Hepatocyte (in vitro differentiated cells): ENCODE data around the gene BRPF3.

ENCODE experiments used
- EZH2 ChIP-seq: fragments of 200-600 bp; sonication (generic); IDR thresholded peaks from 2 replicates; pipeline ENCODE4 v1.6.1; 2016; ENCODE audit warnings: antibody characterized with exemption, mild to moderate bottlenecking, borderline replicate concordance
- TF ChIP-seq, protein P1 (sequence below): fragments of 200-600 bp; sonication (generic); IDR thresholded peaks from 2 replicates; pipeline ENCODE4 v1.5.1; 2016; ENCODE audit warnings: antibody characterized with exemption, mild to moderate bottlenecking; ENCODE audit not compliant: poor library complexity

GRCh38 chr6:36216559-36216958 is 20.0 kb downstream of the BRPF3 start:
- no peak for TF ChIP-seq EZH2
- TF ChIP-seq, protein P1, sequence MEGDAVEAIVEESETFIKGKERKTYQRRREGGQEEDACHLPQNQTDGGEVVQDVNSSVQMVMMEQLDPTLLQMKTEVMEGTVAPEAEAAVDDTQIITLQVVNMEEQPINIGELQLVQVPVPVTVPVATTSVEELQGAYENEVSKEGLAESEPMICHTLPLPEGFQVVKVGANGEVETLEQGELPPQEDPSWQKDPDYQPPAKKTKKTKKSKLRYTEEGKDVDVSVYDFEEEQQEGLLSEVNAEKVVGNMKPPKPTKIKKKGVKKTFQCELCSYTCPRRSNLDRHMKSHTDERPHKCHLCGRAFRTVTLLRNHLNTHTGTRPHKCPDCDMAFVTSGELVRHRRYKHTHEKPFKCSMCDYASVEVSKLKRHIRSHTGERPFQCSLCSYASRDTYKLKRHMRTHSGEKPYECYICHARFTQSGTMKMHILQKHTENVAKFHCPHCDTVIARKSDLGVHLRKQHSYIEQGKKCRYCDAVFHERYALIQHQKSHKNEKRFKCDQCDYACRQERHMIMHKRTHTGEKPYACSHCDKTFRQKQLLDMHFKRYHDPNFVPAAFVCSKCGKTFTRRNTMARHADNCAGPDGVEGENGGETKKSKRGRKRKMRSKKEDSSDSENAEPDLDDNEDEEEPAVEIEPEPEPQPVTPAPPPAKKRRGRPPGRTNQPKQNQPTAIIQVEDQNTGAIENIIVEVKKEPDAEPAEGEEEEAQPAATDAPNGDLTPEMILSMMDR: no peak
